HG03108 (cell line): ENCODE measurements around the gene C1GALT1C1L.
A peak's percentile ranks its signal among the peaks of the same experiment; 100 is the strongest.
"Not testable (repeated sequence)": the region's sequence is repeated elsewhere in the genome, so short reads cannot be mapped to it uniquely, and the experiment has no call there.

Experiments
- ATAC-seq: cut with Tn5 transposase; IDR thresholded peaks from one replicate; pipeline ENCODE4 v1.9.1; 2021; ENCODE audit warnings: moderate library complexity; ENCODE audit not compliant: unreplicated experiment

C1GALT1C1L gene

DNA sequence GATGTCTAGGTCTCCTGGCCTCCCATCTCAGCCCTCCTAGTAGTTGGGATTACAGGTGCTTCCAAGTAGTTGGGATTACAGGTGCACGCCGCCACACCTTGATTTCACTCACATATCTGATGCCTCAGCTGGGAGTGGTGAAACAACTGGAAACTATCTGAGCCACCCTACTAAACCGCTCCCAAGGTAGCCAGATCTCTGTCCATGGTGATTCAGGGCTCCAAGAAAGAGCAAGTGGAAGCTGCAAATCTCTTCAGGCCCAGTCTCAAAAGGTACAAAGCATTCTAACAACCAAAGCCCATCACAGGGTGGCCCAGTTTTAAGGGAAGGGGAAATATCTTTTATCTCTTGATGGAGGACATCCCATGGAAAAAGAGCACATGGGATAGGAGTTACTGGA lies 19.0 kb downstream of the C1GALT1C1L start:
- no peak for ATAC-seq

DNA sequence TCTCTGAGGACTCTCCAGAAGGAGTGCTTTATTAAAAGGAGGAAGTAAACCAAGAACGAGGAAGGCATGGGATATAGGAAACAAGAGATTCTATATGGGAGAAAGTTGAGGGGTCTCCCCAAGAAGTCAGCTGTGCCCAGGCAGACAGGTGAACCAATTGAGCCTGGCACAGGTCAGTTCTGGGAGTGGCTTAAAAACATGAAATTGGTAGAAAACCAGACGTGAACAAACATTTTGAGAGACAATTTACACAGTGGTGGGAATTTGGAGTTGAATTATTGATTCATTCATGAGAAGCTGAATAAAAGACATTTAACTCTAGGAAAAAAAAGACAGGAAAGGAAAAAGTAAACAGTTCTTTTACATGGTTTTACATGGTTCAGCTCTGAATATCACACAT lies 22.7 kb downstream of the C1GALT1C1L start:
- no peak for ATAC-seq

DNA sequence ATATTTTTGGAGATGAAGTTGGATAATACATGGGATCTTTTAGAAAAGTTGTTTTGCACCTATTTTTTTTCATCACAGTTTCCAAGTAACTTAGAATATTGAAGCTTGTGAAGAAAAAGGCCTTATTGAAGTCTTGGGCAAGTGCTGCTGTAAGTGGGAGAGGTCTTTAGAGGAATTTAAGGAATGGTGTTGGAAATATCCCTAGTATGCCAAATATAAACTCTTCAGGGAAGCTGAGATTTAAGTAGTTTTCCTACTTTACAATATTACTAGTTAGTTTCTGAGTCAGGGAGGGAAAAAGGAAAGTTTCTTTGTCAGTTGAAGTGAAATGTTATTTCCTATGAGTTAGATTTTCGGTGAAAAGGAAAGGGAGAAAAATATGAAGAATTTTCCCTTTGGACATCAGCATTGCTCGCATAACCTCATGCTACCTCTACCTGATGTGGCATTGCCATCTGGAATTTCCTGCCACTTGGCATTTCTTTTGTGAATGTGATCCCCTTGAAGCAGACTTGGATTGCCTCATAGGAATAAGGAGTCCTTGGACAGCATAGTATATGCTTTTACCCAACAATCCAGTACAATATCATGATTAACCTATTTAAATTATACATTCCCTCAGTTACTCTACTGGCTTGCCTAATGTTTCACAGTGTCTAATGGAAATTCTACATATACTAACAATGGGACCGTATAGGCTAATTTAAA lies 27.1 kb downstream of the C1GALT1C1L start:
- ATAC-seq = no peak

DNA sequence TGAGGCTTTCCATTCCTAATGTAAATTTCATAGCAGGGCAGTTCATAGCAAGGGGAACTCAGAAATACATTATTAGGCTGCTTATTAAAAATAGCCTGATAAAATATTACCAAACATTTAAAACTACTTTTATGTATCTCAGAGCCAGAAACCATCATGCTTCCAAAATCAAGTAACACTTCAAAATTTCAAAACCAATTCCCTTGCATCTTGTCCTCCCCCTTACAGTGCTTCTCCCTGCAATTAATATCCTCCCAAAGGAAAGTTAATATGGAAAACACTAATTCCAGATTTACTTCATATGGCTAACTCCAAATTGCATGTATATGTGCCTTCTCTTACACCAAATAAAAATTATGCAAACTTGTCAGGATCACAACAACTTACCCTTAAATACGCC lies 32.5 kb downstream of the C1GALT1C1L start:
- no peak for ATAC-seq

DNA sequence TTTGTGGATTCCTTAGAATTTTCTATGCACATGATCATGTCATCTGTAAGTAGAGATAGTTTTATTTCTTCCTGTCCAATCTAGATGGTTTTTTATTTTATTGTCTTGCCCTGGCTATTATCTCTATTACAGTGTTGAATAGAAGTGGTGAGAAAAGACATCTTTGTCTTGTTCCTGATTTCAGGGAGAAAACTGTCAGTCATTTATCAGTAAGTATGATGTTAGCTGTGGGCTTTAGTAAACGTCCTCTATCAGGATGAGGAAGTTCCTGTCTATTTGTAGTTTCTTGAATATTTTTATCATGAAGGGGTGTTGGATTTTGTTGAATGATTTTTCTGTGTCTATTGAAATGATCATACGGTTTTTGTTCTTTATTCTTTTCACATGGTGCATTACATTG lies 33.9 kb downstream of the C1GALT1C1L start:
- ATAC-seq = no peak

DNA sequence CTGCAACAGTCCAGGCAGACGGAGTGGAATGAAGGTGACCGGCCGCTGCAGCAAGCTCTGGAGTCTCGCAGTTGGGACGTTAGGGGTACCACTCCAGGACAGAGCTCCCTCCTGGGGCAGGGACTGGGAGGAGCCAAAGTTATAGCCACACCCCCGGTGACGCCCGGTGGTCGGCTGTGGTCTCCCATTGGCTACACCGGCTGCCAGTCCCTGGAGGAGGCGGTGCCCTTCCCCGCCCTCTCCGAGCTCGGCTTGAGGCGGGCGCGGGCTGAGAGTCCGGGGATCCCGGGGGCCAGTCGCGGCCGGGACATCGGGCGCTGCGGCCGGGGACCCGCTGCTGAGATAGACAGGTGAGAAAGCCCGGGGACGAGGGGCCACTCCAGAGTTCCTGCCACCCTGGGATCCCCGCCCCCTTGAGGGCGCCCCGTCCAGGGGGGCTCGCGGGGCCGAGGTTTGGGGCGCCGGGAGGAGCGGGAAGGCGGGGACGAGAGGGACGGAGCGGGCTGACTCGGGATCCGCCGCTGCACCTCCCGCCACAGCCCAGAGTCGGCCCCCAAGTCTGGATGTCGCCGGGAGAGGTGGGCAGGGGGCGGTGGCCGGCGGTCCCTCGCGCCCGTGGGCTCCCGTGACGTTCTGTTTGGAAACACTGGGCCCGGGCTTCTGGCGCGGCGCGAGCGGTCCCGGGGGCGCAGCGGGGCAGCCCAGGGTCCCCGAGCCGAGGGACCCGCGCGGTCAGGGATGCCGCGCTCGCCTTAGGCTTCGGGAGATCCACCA lies 39.0 kb downstream of the C1GALT1C1L start, which contains the start of gene PLEKHH2:
Gene PLEKHH2, plus strand, starts transcription at position 231 of the 774 bp plus-strand sequence. CDS start 7,414 bp downstream, outside the sequence.
- ATAC-seq = peak; percentile 100

DNA sequence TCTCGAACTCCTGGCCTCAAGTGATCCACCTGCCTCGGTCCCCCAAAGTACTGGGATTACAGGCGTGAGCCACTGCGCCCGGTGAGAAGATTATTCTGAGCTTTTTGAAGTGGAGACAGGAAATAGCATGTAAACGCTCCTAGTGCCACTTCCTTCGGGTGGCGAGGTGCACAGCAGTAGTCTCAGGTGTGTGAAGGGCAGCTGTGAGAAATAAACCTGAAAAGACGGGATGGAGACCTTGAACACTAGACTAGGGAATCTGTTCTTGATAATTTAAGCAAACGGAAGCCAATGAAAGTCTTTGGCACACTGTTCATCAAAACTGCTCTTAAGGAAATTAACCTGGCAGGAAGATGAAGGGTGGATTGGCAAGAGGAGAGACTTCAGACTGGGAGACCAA lies 39.6 kb downstream of the C1GALT1C1L start:
- ATAC-seq = peak; percentile 8

DNA sequence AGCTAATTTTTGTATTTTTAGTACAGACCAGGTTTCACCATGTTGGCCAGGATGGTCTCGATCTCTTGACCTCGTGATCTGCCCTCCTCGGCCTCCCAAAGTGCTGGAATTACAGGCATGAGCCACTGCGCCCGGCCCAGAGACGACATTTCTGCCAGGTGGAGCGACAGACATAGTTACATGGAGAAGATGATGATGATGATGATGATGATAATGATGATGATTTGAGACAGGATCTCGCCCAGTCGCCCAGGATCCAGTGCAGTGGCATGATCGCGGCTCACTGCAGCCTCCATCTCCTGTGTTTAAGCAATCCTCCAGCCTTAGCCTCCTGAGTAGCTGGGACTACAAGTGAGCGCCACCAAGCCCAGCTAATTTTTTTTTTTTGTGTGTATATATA lies 40.1 kb downstream of the C1GALT1C1L start:
- ATAC-seq = not testable (repeated sequence)

DNA sequence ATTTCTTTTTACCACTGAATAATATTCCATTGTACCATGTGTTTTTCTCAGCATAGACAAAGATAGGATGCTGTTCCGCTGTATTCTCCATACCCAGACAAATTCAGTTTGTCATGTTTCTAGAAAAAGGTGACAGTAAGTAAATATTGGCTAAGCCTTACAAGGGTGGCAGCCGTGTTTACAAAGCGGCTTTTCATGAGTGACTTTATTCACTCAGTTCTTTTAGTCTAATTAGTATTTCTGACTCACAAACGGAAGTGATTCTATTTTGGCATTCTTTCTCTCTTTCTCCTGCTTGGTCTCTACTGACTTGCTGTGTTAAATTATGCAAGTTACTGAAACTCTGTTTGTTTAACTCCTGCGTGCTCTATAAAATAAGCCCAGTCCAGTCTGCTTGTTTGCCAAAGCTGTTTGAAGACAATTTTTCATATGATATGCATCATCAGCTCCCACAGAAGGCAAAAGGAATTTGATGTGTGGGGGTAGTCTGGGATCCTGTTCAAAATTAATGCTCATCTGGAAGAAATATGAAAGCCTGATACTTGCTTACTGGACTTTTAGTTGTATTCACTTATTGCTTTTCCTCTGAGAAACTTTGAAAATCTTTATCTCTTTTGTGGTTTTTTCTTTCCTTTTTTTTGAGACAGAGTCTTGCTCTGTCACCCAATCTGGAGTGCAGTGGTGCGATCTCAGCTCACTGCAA lies 41.5 kb downstream of the C1GALT1C1L start:
- ATAC-seq = no peak

DNA sequence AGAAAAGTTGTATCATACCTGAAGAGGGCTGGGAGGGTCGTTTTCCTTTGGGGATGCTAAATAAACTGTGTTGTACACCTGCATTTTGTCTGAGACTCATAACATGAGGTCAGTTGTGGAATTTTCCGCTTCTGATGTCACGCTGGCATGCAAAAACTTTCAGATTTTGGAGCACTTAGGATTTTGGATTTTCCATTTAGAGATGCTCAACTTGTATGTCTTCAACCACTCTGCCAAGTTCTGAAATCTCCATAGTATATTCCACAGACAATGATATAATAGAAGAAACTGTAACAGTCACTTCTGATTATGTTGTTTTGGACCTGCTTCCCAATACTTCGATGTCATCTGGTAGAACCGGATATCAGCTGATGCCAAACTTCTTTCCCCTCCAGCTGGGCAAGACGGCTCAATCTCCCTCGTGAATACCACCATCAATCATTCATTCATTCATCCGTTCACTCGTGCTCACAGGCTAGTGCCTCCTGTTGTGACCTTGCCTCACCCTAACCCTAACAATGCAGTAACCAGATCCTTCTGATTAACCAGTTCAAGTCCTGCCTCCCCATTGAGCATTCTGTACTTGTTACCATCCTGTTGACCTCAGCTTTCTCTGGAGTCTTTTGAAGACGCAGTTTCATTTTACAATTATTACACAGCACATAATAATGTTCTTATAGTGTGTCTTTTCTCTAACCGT lies 44.5 kb downstream of the C1GALT1C1L start:
- ATAC-seq = no peak
